K562 (cell line): ENCODE measurements around the gene DTHD1. TPM values are rescaled to one million over a fixed set of nuclear protein-coding genes. Genes with fewer than 3 reads are reported as not detected.

Experiments
- ATAC-seq: fragments of 200-7000 bp; cut with Tn5 transposase; 3 replicates; pipeline ENCODE4 v1.9.1; 2020; ENCODE audit warnings: moderate library complexity
- BruUV-seq: library from RNA; stranded (reverse); fragments of 400-500 nt; replicated peaks from 2 replicates; lab custom pipeline; 2021; lab: Mats Ljungman, UMichigan
- CTCF ChIA-PET: fragments of 300-600 bp; formaldehyde crosslinking; extraction: SDS; loops from one replicate; lab custom pipeline; 2021; ENCODE audit warnings: low intra/inter-chr PET ratio; lab: Yijun Ruan, JAX
- POLR2A ChIA-PET: fragments of 300-600, 350-650 bp; sonication (Branson Sonifier 250); formaldehyde crosslinking; extraction: SDS; loops from one replicate; lab custom pipeline; 2021; ENCODE audit warnings: antibody characterized with exemption, inconsistent platforms; lab: Yijun Ruan, JAX
- DNase-seq, 4 experiments: peaks; one replicate each; pipeline versions ENCODE4 v3.0.0 to v3.0.0-alpha.2; 2011 to 2018; ENCODE audit warnings: low spot score in 3 of 4, mixed read lengths in 3 of 4; ENCODE audit errors: extremely low read depth in 1 of 4
- FAIRE-seq: peaks from 2 replicates; lab custom pipeline; 2011; peaks lifted over from hg19 to GRCh38; lab: Jason Lieb, UNC
- H2AFZ ChIP-seq: 2 replicates; pipeline ENCODE4 v1.6.0; 2011; ENCODE audit warnings: low read depth, low read length, control low read depth, inconsistent platforms
- H3K27ac ChIP-seq: fragments of 200-600 bp; 3 replicates; pipeline ENCODE4 v1.8.0; 2011; ENCODE audit warnings: low read depth, mild to moderate bottlenecking, control low read depth, inconsistent platforms, low read length, moderate library complexity, mixed read lengths; ENCODE audit errors: extremely low read depth
- H3K27me3 ChIP-seq, 2 experiments: fragments of 300-600 bp in 1 of 2; 2 replicates in 1 of 2; 3 replicates in 1 of 2; pipeline versions ENCODE4 v1.6.0 to v1.8.0; 2011; ENCODE audit warnings: inconsistent platforms in 2 of 2, low read length in 2 of 2, mild to moderate bottlenecking in 1 of 2, mixed read lengths in 1 of 2, moderate library complexity in 1 of 2; ENCODE audit not compliant: control insufficient read depth in 2 of 2, insufficient read depth in 2 of 2
- H3K36me3 ChIP-seq: fragments of 300-600 bp; 3 replicates; pipeline ENCODE4 v1.8.0; 2011; ENCODE audit warnings: mild to moderate bottlenecking, low read length, inconsistent platforms; ENCODE audit not compliant: control insufficient read depth, insufficient read depth
- H3K4me1 ChIP-seq, 2 experiments: fragments of 200-600 bp in 1 of 2; replicated peaks in 1 of 2; 2 replicates in 1 of 2; 3 replicates in 1 of 2; pipeline versions ENCODE4 v1.5.1 to v1.8.0; 2011; ENCODE audit warnings: inconsistent platforms in 2 of 2, low read length in 2 of 2, mild to moderate bottlenecking in 1 of 2, mixed read lengths in 1 of 2, moderate library complexity in 1 of 2; ENCODE audit not compliant: control insufficient read depth in 2 of 2, insufficient read depth in 2 of 2
- H3K4me2 ChIP-seq: 2 replicates; pipeline ENCODE4 v1.6.1; 2011; ENCODE audit warnings: low read length, control low read depth, inconsistent platforms, mixed read lengths; ENCODE audit not compliant: insufficient read depth
- H3K4me3 ChIP-seq: fragments of 200-600 bp; sonication (generic), shearing (Covaris generic); 2 replicates; pipeline ENCODE4 v1.5.1; 2016; ENCODE audit warnings: control low read depth, inconsistent platforms
- H3K79me2 ChIP-seq: fragments of 200-600 bp; 3 replicates; pipeline ENCODE4 v1.8.0; 2011; ENCODE audit warnings: low read length, inconsistent platforms; ENCODE audit not compliant: control insufficient read depth, insufficient read depth
- H3K9ac ChIP-seq, 2 experiments: 2 replicates each; pipeline versions ENCODE4 v1.6.0 to v1.6.1; 2011; ENCODE audit warnings: low read depth in 2 of 2, low read length in 2 of 2, control low read depth in 1 of 2, inconsistent platforms in 1 of 2, mild to moderate bottlenecking in 1 of 2, mixed read lengths in 1 of 2; ENCODE audit not compliant: insufficient read depth in 1 of 2
- H3K9me1 ChIP-seq: one replicate; pipeline ENCODE4 v1.6.0; 2011; ENCODE audit warnings: inconsistent platforms, mild to moderate bottlenecking, low read length, moderate library complexity; ENCODE audit not compliant: control insufficient read depth, insufficient read depth
- H3K9me3 ChIP-seq: replicated peaks from 2 replicates; pipeline ENCODE4 v1.5.1; 2011; ENCODE audit warnings: low read depth, low read length, inconsistent platforms; ENCODE audit not compliant: control insufficient read depth, insufficient read depth
- H4K20me1 ChIP-seq: replicated peaks from 2 replicates; pipeline ENCODE4 v1.6.1; 2011; ENCODE audit warnings: low read length, inconsistent platforms, mixed read lengths; ENCODE audit not compliant: control insufficient read depth, insufficient read depth
- BRF2 ChIP-seq: IDR thresholded peaks from 3 replicates; pipeline ENCODE4 v1.6.1; 2011; ENCODE audit warnings: borderline replicate concordance, mild to moderate bottlenecking; ENCODE audit not compliant: insufficient read length, insufficient read depth
- CLOCK ChIP-seq: fragments of 250-450 bp; sonication (Bioruptor Pico); IDR thresholded peaks from 2 replicates; pipeline ENCODE4 v1.4.0; 2020; ENCODE audit warnings: mild to moderate bottlenecking, moderate library complexity, borderline replicate concordance
- RREB1 ChIP-seq: fragments of 250-450 bp; sonication (Bioruptor Pico); IDR thresholded peaks from 2 replicates; pipeline ENCODE4 v1.4.0; 2020
- TSHZ1 ChIP-seq: fragments of 250-450 bp; sonication (Bioruptor Pico); IDR thresholded peaks from 2 replicates; pipeline ENCODE4 v1.4.0; 2020; ENCODE audit warnings: mild to moderate bottlenecking, moderate library complexity
- ZBTB2 ChIP-seq: fragments of 450-650 bp; IDR thresholded peaks from 2 replicates; pipeline ENCODE4 v1.6.1; 2016; ENCODE audit warnings: antibody characterized with exemption
- ZNF695 ChIP-seq: fragments of 450-650 bp; formaldehyde crosslinking; IDR thresholded peaks from 2 replicates; pipeline ENCODE4 v1.4.0; 2020; ENCODE audit warnings: mild to moderate bottlenecking, moderate library complexity
- WGBS: fragments of 100-300 bp; shearing (Covaris generic); methylation state at CpG from one replicate; pipeline ENCODE4 v1.1.6; 2016; ENCODE audit warnings: low coverage, mixed read lengths; ENCODE audit not compliant: insufficient coverage; ENCODE audit errors: missing lambda C conversion rate; 5-methylcytosine and 5-hydroxymethylcytosine counted together
- in situ Hi-C: fragments of 300-500 bp; cut with MboI; formaldehyde crosslinking; loops from 4 replicates; pipeline ENCODE4 v1.15.0; 2018; ENCODE audit warnings: inconsistent platforms, mixed read lengths
- intact Hi-C: fragments of 100-400 bp; cut with micrococcal nuclease; formaldehyde crosslinking; loops from 2 replicates; pipeline ENCODE4 v1.14.2; 2022
- polyA plus RNA-seq, 8 experiments: library from polyadenylated mRNA; depleted of rRNA in 4 of 8; stranded (reverse) in 5 of 8; unstranded in 3 of 8; fragments of >200 nt; fragmentation: Nextera tagmentation in 2 of 8; fragmentation: Illumina TruSeq in 1 of 8; extraction: Ambion mirVana in 2 of 8; extraction: Trizol in 1 of 8; gene quantifications; 2 replicates each; pipeline versions ENCODE4 v1.2.1 to v1.2.3, GENCODE V29; 2011 to 2014; ENCODE audit warnings: inconsistent platforms in 1 of 8, missing spikeins in 1 of 8
- total RNA-seq, 7 experiments: library from RNA; depleted of rRNA in 6 of 7; stranded (reverse); fragments of >200 nt in 6 of 7; fragmentation: Illumina TruSeq in 2 of 7; extraction: Trizol in 2 of 7; gene quantifications; 2 replicates each; pipeline versions ENCODE4 v1.2.1 to v1.2.3, GENCODE V29; 2011 to 2021; ENCODE audit warnings: low replicate concordance in 1 of 7

DTHD1 gene
- total and polyA plus RNA-seq, 9 of the 15 experiments (the other 6 are each of a cell fraction or from before 2014, with no cell fraction given): not detected

GRCh38 chr4:36337665-36338185, 56.3 kb downstream of the DTHD1 start:
- H3K9me1 ChIP-seq: no peaks in the 10 kb centered on the region
- no peaks in the 10 kb centered on the region for H3K36me3 ChIP-seq
- no peaks in the 10 kb centered on the region for H3K79me2 ChIP-seq
- in situ Hi-C loops (no loop called here), intact Hi-C loops (no loop called here)
- H3K27ac ChIP-seq: no peak overlapping the region
- CTCF ChIA-PET: no interaction called here
- H2AFZ ChIP-seq: no peak overlapping the region
- DNase-seq (no peak), ATAC-seq (no peak), FAIRE-seq (no peak)
- no peaks in the 10 kb centered on the region for H3K9me3 ChIP-seq
- H3K27me3 ChIP-seq: no peaks in the 10 kb centered on the region
- no peaks in the 10 kb centered on the region for H3K4me1 ChIP-seq
- no peak overlapping the region for H3K4me3 ChIP-seq
- POLR2A ChIA-PET: no interaction called here
- no peak overlapping the region for H3K9ac ChIP-seq
- H3K4me2 ChIP-seq: no peak overlapping the region
- H4K20me1 ChIP-seq: no peaks in the 10 kb centered on the region
- 4% methylated on average over 1 of the region's 1 CpG for WGBS
- BruUV-seq: no TSS peak
- no peak for TF ChIP-seq BRF2
- no peak for TF ChIP-seq CLOCK (CRISPR knock-in tag)
- TF ChIP-seq RREB1 (CRISPR knock-in tag): no peak
- TF ChIP-seq ZNF695 (CRISPR knock-in tag): no peak
- no peak for TF ChIP-seq TSHZ1
- TF ChIP-seq ZBTB2: no peak
